Mucosa of rectum (tissue), 2 donors: Measurements from ENCODE around the gene WDR72.

Source experiments
- H3K27ac ChIP-seq, 2 donors: one replicate each; pipeline ENCODE4 v1.7.0; 2013; ENCODE audit warnings: inconsistent platforms in 2 of 2, low read depth in 2 of 2, low read length in 2 of 2
- H3K27me3 ChIP-seq, 2 donors: one replicate each; pipeline ENCODE4 v1.7.0; 2013; ENCODE audit warnings: low read length in 2 of 2; ENCODE audit not compliant: control insufficient read depth in 2 of 2, insufficient read depth in 2 of 2
- H3K36me3 ChIP-seq, 2 donors: one replicate each; pipeline ENCODE4 v1.7.0; 2013; ENCODE audit warnings: low read length in 2 of 2; ENCODE audit not compliant: control insufficient read depth in 2 of 2, insufficient read depth in 2 of 2
- H3K4me1 ChIP-seq, 2 donors: one replicate each; pipeline ENCODE4 v1.7.0; 2013; ENCODE audit warnings: low read length in 2 of 2, mild to moderate bottlenecking in 1 of 2; ENCODE audit not compliant: control insufficient read depth in 2 of 2, insufficient read depth in 2 of 2
- H3K4me3 ChIP-seq, 2 donors: one replicate each; pipeline ENCODE4 v1.7.0; 2013; ENCODE audit warnings: low read length in 2 of 2
- H3K9ac ChIP-seq, 2 donors: one replicate each; pipeline ENCODE4 v1.7.0; 2013; ENCODE audit warnings: low read length in 2 of 2, low read depth in 1 of 2, mild to moderate bottlenecking in 1 of 2
- H3K9me3 ChIP-seq, 2 donors: one replicate each; pipeline ENCODE4 v1.7.0; 2013; ENCODE audit warnings: low read length in 2 of 2; ENCODE audit not compliant: control insufficient read depth in 2 of 2
- donor health status: healthy.
- donor health status: Normal muscosa, but diverticular disease.

The WDR72 gene

DNA sequence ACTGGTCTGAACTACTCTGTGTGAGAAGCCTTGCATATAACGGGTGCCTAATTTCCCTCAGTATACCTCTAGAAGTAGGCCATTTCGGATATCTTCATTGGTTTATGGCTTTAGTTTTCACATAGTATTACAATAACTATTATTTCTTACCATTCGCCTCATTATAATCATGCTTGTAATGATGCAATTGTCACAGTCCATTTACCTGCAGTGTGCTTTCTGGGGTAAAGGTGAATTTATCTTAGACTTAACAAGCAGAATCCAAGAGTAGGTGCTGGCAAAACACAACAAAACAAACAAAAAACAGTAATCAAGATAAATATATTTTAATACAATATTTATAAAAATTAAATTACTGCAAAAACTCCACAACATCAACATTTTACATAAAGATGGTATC, 246.0 kb downstream of the WDR72 start:
- H3K4me3 ChIP-seq: no peak overlapping the region
- H3K9ac ChIP-seq: no peak overlapping the region
- H3K9me3 ChIP-seq: no peaks in the 10 kb centered on the region
- no peak overlapping the region for H3K27ac ChIP-seq
- no peaks in the 10 kb centered on the region for H3K36me3 ChIP-seq
- H3K27me3 ChIP-seq: no peaks in the 10 kb centered on the region
- no peaks in the 10 kb centered on the region for H3K4me1 ChIP-seq

GRCh38 chr15:53512029-53512428, 247.4 kb downstream of the WDR72 start:
- H3K27me3 ChIP-seq: no peaks in the 10 kb centered on the region
- no peaks in the 10 kb centered on the region for H3K36me3 ChIP-seq
- no peak overlapping the region for H3K4me3 ChIP-seq
- no peak overlapping the region for H3K27ac ChIP-seq
- H3K9me3 ChIP-seq: no peaks in the 10 kb centered on the region
- H3K4me1 ChIP-seq: no peaks in the 10 kb centered on the region
- no peak overlapping the region for H3K9ac ChIP-seq

DNA sequence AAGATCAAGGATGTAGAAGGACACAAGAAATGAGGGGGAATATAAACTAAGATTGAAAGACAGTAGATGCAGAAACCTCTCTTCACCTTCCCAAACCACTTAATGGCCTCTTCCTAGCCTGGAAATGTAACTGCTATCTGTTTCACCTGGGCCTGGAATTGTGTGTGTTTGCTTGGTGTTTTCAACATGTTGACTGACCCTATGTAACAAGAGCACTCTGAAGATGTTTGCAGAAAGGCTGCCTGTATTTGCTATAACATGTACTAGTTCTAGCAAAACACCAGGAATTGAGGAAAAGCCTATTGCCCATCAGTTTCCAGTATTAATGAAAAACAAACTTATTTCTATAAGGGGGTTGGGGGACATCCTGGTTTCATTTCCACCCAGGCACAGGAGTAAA, 248.3 kb downstream of the WDR72 start:
- no peak overlapping the region for H3K9ac ChIP-seq
- no peaks in the 10 kb centered on the region for H3K27me3 ChIP-seq
- no peaks in the 10 kb centered on the region for H3K36me3 ChIP-seq
- no peak overlapping the region for H3K4me3 ChIP-seq
- no peaks in the 10 kb centered on the region for H3K4me1 ChIP-seq
- H3K9me3 ChIP-seq: no peaks in the 10 kb centered on the region
- no peak overlapping the region for H3K27ac ChIP-seq

DNA sequence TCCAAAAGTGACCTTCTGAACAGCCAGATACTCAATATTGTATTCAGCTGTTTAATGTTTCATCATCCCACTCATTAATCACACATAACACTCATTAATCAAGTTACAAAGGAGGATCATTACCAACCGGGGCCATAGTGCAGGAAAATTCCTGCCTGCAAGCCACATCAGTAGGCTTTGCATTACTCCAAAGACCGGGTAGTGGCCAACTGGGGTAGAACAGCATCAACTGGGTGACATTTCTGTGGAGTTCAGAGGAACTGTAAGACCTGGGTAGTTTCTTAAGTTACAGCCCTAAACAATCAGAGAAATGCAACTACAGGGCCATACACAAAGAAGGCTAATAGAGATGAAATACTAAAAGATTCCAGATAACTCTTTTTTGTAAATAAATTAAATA, 253.1 kb downstream of the WDR72 start:
- Histone ChIP-seq H3K4me3 (no peak overlapping the region), H3K36me3 (no peaks in the 10 kb centered on the region), H3K27me3 (no peaks in the 10 kb centered on the region), H3K9ac (no peak overlapping the region), H3K4me1 (no peaks in the 10 kb centered on the region), H3K9me3 (no peaks in the 10 kb centered on the region), H3K27ac (no peak overlapping the region)

- Histone ChIP-seq H3K27me3 (no peaks in the 10 kb centered on the region), H3K27ac (no peak overlapping the region), H3K4me3 (no peak overlapping the region), H3K9ac (no peak overlapping the region), H3K36me3 (no peaks in the 10 kb centered on the region), H3K9me3 (no peaks in the 10 kb centered on the region), H3K4me1 (no peaks in the 10 kb centered on the region)
Measured at GRCh38 chr15:53498996-53499395, 260.5 kb downstream of the WDR72 start.

- no peak overlapping the region for H3K27ac ChIP-seq
- H3K27me3 ChIP-seq: no peaks in the 10 kb centered on the region
- H3K4me1 ChIP-seq: no peaks in the 10 kb centered on the region
- no peak overlapping the region for H3K4me3 ChIP-seq
- no peak overlapping the region for H3K9ac ChIP-seq
- H3K9me3 ChIP-seq: no peaks in the 10 kb centered on the region
- H3K36me3 ChIP-seq: no peaks in the 10 kb centered on the region
Measured at GRCh38 chr15:53490341-53490740, 269.1 kb downstream of the WDR72 start.

GRCh38 chr15:53482055-53482454, 277.4 kb downstream of the WDR72 start:
- Histone ChIP-seq H3K9ac (no peak overlapping the region), H3K36me3 (no peaks in the 10 kb centered on the region), H3K4me3 (no peak overlapping the region), H3K9me3 (no peaks in the 10 kb centered on the region), H3K4me1 (no peaks in the 10 kb centered on the region), H3K27ac (no peak overlapping the region), H3K27me3 (no peaks in the 10 kb centered on the region)

- no peaks in the 10 kb centered on the region for H3K4me1 ChIP-seq
- no peaks in the 10 kb centered on the region for H3K9me3 ChIP-seq
- H3K4me3 ChIP-seq: no peak overlapping the region
- H3K9ac ChIP-seq: no peak overlapping the region
- H3K36me3 ChIP-seq: no peaks in the 10 kb centered on the region
- no peaks in the 10 kb centered on the region for H3K27me3 ChIP-seq
- no peak overlapping the region for H3K27ac ChIP-seq
Measured at GRCh38 chr15:53477981-53478766, 281.3 kb downstream of the WDR72 start.

DNA sequence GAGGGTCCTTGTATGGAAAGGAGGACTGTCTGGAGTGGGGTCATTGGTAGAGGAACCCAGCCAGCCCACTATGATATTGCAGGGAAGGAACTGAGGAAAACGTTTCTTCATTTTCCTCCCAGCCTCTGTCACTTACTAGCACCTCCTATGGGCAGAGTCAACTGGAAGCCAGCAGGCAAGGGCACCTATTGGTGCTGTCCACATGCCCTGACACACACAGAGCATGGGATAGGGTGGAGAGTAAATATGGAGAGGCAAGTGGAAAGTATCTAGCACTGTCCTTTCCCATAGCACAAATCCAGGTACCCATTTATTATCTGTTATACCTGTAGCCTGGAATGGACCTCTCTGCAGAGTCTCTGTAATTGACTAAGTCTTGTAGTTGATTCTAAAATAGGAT, 285.6 kb downstream of the WDR72 start:
- Histone ChIP-seq H3K27ac (no peak overlapping the region), H3K9me3 (no peaks in the 10 kb centered on the region), H3K4me1 (no peaks in the 10 kb centered on the region), H3K27me3 (no peaks in the 10 kb centered on the region), H3K4me3 (no peak overlapping the region), H3K36me3 (no peaks in the 10 kb centered on the region), H3K9ac (no peak overlapping the region)

DNA sequence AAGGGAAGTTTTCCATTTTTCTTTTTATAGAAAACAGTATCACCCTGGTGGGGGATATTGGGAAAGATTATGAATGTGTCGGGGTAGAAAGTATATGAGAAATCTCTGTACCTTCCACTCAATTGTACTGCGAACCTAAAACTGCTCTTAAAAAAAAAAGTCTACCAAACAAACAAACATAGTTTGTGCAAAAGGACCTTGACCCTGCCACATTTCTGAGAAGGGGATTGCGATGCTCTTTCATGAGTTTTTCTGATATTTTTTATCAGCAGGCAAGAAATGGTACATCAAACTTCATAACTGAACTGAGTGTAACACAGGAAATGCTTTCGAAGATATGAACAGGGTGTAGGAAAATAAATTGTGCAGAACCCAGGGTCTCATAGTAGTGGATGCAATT, 286.0 kb downstream of the WDR72 start:
- Histone ChIP-seq H3K9me3 (no peaks in the 10 kb centered on the region), H3K27ac (no peak overlapping the region), H3K9ac (no peak overlapping the region), H3K36me3 (no peaks in the 10 kb centered on the region), H3K27me3 (no peaks in the 10 kb centered on the region), H3K4me1 (no peaks in the 10 kb centered on the region), H3K4me3 (no peak overlapping the region)
